ENCODE data around the gene ZBTB1.
"Not testable (repeated sequence)": the region's sequence is repeated elsewhere in the genome, so short reads cannot be mapped to it uniquely, and the experiment has no call there.

Gene ZBTB1

GRCh38 chr14:64536488-64537245, 32.1 kb downstream of the ZBTB1 start:
- no peak for FAIRE-seq

DNA sequence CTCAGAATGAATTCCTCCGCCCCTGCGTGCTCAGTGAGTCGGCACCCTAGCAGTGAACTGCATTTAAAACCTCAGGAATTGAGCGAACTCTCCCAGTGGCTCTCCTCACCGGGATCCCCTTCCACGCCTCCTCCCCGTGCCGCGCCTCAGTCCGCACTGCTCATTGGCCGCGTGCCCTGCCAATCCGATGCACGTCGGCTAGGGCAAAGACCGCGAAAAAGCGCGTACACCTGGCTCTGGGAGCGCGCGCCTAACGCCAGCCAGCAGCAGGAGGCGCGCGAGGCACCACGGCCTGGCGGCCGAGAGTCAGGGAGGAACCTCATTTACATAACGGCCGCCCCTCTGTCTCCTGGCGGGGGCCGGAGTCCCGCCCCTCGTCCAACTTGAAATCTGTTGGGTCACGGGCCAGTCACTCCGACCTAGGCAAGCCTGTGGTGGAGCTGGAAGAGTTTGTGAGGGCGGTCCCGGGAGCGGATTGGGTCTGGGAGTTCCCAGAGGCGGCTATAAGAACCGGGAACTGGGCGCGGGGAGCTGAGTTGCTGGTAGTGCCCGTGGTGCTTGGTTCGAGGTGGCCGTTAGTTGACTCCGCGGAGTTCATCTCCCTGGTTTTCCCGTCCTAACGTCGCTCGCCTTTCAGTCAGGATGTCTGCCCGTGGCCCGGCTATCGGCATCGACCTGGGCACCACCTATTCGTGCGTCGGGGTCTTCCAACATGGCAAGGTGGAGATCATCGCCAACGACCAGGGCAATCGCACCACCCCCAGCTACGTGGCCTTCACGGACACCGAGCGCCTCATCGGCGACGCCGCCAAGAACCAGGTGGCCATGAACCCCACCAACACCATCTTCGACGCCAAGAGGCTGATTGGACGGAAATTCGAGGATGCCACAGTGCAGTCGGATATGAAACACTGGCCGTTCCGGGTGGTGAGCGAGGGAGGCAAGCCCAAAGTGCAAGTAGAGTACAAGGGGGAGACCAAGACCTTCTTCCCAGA, 35.9 kb downstream of the ZBTB1 start, which contains the start of gene HSPA2:
Gene HSPA2, plus strand, starts transcription at position 534 of the 995 bp plus-strand sequence. Its CDS starts 109 bp downstream, at position 643.
- no peak for FAIRE-seq

- FAIRE-seq = no peak
These were observed 36.8 kb downstream of the ZBTB1 start for GRCh38 chr14:64541261-64541971.

DNA sequence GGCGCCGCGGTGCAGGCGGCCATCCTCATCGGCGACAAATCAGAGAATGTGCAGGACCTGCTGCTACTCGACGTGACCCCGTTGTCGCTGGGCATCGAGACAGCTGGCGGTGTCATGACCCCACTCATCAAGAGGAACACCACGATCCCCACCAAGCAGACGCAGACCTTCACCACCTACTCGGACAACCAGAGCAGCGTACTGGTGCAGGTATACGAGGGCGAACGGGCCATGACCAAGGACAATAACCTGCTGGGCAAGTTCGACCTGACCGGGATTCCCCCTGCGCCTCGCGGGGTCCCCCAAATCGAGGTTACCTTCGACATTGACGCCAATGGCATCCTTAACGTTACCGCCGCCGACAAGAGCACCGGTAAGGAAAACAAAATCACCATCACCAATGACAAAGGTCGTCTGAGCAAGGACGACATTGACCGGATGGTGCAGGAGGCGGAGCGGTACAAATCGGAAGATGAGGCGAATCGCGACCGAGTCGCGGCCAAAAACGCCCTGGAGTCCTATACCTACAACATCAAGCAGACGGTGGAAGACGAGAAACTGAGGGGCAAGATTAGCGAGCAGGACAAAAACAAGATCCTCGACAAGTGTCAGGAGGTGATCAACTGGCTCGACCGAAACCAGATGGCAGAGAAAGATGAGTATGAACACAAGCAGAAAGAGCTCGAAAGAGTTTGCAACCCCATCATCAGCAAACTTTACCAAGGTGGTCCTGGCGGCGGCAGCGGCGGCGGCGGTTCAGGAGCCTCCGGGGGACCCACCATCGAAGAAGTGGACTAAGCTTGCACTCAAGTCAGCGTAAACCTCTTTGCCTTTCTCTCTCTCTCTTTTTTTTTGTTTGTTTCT, 37.6 kb downstream of the ZBTB1 start:
- no peak for FAIRE-seq

DNA sequence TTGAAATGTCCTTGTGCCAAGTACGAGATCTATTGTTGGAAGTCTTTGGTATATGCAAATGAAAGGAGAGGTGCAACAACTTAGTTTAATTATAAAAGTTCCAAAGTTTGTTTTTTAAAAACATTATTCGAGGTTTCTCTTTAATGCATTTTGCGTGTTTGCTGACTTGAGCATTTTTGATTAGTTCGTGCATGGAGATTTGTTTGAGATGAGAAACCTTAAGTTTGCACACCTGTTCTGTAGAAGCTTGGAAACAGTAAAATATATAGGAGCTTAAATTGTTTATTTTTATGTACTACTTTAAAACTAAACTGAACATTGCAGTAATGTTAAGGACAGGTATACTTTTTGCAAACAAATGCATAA, 38.2 kb downstream of the ZBTB1 start:
- no peak for FAIRE-seq

DNA sequence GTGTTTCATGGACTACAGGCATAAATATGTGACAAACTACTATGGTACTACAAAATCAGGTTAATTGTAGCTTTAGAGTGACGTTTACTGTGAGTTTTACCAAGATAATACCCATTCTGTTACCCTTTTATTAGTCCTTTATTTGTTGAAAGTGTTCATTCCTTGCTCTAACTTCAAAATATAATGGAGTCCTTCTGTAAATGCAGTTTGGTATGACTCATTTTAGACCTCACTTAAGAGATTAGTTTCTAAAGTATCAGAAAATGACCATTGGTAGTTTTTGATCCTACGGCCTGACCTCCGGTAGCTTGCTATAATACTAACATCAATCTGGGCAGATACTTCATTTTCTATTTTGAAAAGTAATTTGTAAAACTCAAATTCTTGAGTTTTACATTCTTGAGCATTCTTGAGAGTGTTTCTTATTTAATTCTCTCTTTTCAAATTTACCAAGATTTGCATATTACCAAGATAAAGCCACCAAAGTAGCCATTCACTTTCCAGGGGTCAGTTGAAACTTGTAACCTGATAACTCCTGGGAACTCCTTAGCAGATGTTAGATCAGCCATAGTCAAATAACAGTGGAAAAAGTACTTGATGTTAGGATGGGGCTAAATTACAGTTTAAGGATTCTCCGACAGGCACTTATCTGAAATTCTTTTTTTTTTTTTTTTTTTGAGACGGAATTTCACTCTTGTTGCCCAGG, 40.2 kb downstream of the ZBTB1 start:
- FAIRE-seq = no peak

GRCh38 chr14:64549016-64549415, 44.4 kb downstream of the ZBTB1 start:
- no peak for FAIRE-seq

DNA sequence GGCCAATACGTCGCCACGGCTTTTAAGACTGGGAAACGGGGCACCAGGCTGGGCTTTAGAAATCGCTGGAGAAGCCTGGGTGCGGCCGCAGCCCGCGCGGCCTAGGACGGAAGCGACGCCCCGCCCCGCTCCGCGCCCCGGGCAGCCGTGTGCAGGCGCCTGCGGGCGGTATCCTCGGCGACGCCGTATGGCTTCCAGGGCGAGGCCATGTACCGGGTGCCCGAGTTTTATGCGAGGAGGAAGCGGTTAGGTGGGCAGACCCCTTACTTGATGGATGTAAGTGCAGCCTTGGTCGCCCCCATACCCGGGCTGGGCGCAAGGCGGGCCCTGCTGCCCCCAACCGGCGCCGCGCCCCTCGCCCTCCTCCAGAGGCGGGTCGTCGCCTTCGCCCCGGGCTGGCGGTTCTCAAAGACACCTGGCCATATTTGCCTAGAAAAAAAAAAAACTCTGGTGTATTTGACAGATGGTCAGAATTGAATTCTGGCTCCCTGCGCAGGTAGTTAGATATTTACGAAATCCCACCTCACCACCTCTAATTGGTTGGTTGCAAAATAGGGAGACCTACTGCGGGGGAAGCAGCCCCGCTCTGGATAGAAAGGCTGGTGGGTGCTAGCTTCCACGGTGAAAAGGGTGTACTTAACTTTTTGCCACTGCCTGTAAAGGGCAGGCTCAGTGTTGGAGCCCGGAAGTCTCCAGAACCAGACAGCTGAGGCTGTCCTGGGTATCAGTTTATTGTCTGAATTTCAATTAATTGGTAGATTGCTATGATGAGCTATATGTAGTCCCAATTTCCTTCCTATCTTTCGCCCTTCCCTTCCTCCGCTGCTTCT, 45.4 kb downstream of the ZBTB1 start, which contains the start of gene PPP1R36:
Gene PPP1R36, plus strand, starts transcription at position 171 of the 830 bp plus-strand sequence. Its CDS starts 37 bp downstream, at position 208.
- FAIRE-seq = no peak

- no peak for FAIRE-seq
These were observed 46.2 kb downstream of the ZBTB1 start for GRCh38 chr14:64550621-64551333.

GRCh38 chr14:64554556-64554955, 50.0 kb downstream of the ZBTB1 start:
- no peak for FAIRE-seq

- no peak for FAIRE-seq
These were observed 52.0 kb downstream of the ZBTB1 start for GRCh38 chr14:64556526-64556925.

DNA sequence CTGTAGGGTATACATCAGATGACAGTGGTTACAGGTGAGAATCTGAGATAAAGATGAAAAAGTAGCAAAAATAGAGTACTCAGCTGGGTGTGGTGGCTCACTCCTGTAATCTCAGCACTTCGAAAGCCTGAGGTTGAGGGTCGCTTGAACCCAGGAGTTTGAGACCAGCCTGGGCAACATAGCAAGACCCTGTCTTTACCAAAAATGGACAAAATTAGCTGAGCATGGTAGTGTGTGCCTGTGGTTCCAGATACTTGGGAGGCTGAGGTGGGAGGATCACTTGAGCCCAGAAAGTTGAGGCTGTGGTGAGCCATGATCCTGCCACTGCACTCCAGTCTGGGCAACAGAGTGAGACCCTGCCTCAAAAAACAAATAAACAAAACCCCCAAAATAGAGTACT, 53.6 kb downstream of the ZBTB1 start:
- not testable (repeated sequence) for FAIRE-seq

- FAIRE-seq = no peak
These were observed 57.1 kb downstream of the ZBTB1 start for GRCh38 chr14:64561631-64562030.

GRCh38 chr14:64562436-64562835, 57.9 kb downstream of the ZBTB1 start:
- FAIRE-seq = no peak

DNA sequence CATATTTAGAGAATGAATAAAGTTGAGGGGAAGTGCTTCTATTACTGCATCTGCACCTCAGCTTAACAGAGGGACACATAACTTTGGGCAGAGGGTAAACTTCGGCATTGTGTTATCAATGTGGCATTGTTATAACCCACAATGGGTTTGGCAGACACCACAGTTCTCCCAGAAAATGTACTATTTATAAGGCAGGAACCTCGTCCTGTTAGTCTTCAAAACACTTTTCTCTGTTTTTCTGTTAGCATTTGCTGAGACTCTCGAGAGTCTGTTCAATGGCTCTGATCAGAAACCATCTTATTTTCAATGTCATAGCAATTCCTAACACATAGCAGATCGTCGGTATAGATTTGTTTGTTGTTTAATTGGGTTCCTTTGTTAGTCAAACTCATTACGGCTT, 59.1 kb downstream of the ZBTB1 start:
- no peak for FAIRE-seq

- FAIRE-seq = no peak
These were observed 62.1 kb downstream of the ZBTB1 start for GRCh38 chr14:64566651-64567122.

DNA sequence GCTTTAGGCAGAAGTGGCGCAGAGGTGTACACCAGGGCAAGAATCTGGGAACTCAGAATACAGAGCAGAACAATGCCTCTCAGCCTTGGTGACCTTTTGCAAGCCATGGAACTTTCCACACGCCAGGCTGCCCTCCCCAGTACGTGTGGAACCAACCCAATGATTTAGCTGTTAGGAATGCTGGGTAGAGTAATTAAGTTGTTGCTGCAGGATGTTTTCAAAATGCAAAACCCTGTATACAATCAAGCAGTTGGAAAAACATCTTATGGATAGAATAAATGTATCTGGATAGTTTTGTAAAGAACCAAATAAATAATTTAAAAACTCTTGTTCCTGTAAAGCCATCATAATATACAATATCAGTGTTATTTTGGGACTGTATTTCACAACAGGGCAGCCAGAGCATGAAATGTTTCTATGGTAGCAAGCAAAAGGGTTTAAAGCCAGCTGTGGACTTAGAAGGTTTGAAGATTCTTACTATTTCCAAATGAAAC, 64.6 kb downstream of the ZBTB1 start:
- FAIRE-seq = no peak

DNA sequence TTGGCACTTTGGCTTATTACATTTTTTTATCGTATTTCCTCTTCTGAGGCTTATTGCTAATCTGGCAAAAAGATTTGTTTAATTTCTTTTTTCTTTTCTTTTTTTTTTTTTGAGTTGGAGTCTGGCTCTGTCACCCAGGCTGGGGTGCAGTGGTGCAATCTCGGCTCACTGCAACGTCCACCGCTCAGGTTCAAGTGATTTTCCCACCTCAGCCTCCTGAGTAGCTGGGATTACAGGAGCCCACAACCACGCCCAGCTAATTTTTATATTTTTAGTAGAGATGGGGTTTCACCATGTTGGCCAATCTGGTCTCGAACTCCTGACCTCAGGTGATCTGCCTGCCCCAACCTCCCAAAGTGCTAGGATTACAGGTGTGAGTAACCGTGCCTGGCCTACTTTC, 65.1 kb downstream of the ZBTB1 start:
- FAIRE-seq = not testable (repeated sequence)

DNA sequence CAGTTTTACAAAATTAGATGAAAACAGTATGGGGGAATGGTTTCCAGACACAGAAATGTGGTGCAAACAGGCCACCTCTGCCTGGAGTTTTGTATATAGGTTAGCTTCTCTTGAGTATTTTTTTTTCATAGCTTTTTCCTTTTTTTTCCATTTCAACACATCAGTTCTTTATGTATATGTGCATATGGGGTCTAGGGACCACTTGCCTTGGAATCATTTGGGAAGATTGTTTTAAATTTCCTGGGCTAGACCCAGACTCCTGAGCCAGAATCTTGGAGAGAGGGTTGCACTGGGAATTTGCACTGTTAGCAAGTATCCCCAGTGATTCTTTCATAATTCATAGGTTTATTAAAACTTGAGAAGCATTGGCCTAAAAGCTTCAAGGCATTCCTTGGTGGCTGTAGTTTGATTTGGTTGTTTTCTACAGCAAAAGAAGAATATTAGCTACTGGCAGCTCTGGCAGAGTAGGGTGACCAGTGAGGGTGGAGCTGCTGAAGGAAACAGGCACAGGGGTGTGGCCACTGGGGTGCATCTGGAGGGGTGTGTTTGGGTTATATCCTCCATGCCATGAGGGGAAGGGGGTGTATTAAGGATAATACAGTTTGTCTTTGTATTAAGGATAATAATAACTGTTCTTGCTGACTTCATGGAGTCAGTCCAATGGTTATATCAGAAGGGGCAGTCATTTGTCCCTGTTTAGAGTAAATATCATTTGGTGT, 68.0 kb downstream of the ZBTB1 start:
- no peak for FAIRE-seq

Data from TTC549 (cell line).